Measurements from ENCODE around the gene RHOH.
A peak's percentile ranks its signal among the peaks of the same experiment; 100 is the strongest.
"Not testable (repeated sequence)": the region's sequence is repeated elsewhere in the genome, so short reads cannot be mapped to it uniquely, and the experiment has no call there.

The RHOH gene
- 360 to 381 reads per million in 2 donors for total RNA-seq

DNA sequence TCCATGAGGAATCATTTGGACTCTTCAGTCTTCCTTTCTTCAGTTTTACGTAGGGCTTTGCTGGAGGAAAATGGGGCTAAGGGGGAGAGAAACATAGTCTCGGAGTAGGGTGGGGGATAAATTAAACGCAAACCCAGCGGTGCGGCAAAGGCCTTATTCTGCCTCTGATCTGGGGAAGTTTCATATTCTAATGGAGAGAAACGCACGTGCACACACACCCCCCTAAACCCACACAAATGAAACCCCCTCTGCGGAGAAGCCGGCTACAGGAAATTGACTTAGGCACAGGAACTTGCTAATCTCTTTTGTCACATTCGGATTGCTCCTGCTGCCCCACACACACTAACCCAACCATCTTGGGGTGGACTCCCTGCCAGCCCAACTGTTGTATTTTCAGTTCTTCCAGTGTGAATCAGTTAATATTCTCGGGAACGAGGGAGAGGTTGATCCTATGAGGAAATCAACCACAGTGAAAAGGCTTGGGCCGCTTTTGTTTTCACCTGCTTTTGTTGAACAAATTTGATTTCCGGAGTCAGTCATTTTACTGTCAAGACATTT is at the start of gene RHOH:
Gene RHOH, plus strand, starts transcription at position 308 of the 558 bp plus-strand sequence. CDS start 46,356 bp downstream, outside the sequence.
- peak; percentile 28 to 91 (median 70) for DNase-seq

GRCh38 chr4:40147490-40147889 is 49.3 kb upstream of the RHOH start:
- DNase-seq: not testable (repeated sequence)

DNA sequence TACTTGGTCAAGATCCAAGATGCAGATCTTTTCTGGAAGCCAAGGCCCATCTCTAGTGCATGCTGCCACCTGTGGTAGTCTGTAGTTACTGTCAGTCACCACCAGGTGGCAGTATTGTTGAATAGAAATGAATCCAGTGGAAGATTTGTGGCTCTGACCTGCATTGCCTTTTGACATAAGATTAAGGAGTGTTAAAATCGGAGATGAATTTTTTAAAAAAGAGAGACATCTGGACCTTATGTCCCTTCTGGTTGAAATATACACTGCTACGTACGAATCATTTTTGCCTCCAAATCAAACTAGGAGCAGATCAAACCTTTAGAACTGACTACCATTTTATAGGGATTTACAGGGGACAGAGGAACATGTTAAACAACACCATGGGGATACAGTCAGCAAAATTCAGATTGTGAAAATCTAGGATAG is 46.9 kb upstream of the RHOH start:
- DNase-seq: peak in 4 of 5 experiments; percentile 40 to 83 (median 54)

- no peak for DNase-seq
Measured at GRCh38 chr4:40150932-40151331, 45.9 kb upstream of the RHOH start.

- peak in 2 of 5 experiments; percentile 21 to 48 for DNase-seq
Measured at GRCh38 chr4:40152637-40153036, 44.2 kb upstream of the RHOH start.

- no peak for DNase-seq
Measured at GRCh38 chr4:40157436-40157835, 39.4 kb upstream of the RHOH start.

DNA sequence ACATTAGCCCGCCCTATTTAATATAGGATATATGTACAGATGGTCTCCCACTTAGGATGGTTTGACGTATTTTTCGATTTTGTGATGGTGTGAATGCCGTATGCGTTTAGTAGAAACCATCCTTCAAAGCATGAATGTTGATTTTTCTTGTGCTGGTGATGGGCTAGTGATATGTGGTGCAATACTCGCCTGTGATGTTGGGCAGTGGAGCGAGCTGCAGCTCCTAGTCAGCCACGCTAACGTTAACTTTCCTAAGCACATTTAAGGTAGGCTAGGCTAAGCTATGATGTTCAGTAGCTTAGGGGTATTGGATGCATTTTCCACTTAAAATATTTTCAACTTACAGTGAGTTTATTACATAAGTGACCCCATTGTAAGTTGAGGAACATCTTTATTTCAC is 36.6 kb upstream of the RHOH start:
- DNase-seq: no peak

GRCh38 chr4:40164459-40164858 is 32.4 kb upstream of the RHOH start:
- DNase-seq: no peak

- no peak for DNase-seq
Measured at GRCh38 chr4:40165916-40166315, 30.9 kb upstream of the RHOH start.

- no peak for DNase-seq
Measured at GRCh38 chr4:40168070-40168469, 28.8 kb upstream of the RHOH start.

- DNase-seq: no peak
Measured at GRCh38 chr4:40170588-40170987, 26.2 kb upstream of the RHOH start.

- DNase-seq: peak in 1 of 5 experiments; percentile 15
Measured at GRCh38 chr4:40173470-40173875, 23.4 kb upstream of the RHOH start.

- no peak for DNase-seq
Measured at GRCh38 chr4:40176602-40177001, 20.2 kb upstream of the RHOH start.

GRCh38 chr4:40177591-40177990 is 19.2 kb upstream of the RHOH start:
- no peak for DNase-seq

DNA sequence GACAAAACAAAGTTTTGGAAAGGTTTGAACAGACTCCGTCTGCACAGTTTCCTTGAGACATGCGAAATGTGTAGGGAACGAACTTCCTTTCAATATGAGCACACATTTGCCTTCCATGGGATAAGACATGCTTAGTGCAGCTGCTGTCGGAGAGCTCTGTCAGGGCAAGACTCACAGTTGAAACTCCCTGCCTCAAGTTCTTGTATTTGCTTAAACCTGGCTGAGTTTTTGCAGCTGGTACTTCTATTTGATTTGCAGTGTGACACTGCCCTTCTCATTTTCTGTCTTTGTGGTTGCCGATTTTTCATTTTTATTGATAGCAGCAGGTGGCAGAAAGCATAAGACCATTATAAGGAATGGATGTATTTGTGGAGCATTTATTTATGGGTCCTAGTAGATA is 18.2 kb upstream of the RHOH start:
- no peak for DNase-seq

GRCh38 chr4:40179360-40179759 is 17.5 kb upstream of the RHOH start:
- DNase-seq: no peak

- DNase-seq: no peak
Measured at GRCh38 chr4:40180356-40180755, 16.5 kb upstream of the RHOH start.

DNA sequence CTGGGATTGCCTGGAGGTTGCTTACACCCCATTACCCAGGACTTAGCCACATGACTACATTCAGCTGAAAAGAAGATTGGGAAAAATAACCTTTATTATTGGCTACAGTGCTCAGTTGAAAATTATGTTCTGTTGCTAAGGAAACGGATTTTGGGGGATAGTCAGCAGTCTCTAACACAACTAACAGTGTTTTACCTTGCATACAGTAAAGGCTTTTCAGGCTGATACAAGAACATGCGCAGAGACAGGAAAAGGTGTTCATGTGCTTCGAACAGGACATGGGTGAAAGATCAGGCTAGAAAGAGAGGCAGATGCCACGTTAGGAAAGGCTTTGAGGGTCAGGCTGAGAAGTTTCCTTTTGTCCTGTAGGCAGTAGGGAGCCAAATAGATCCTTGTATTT is 14.8 kb upstream of the RHOH start:
- no peak for DNase-seq

GRCh38 chr4:40182954-40183353 is 13.9 kb upstream of the RHOH start:
- no peak for DNase-seq

DNA sequence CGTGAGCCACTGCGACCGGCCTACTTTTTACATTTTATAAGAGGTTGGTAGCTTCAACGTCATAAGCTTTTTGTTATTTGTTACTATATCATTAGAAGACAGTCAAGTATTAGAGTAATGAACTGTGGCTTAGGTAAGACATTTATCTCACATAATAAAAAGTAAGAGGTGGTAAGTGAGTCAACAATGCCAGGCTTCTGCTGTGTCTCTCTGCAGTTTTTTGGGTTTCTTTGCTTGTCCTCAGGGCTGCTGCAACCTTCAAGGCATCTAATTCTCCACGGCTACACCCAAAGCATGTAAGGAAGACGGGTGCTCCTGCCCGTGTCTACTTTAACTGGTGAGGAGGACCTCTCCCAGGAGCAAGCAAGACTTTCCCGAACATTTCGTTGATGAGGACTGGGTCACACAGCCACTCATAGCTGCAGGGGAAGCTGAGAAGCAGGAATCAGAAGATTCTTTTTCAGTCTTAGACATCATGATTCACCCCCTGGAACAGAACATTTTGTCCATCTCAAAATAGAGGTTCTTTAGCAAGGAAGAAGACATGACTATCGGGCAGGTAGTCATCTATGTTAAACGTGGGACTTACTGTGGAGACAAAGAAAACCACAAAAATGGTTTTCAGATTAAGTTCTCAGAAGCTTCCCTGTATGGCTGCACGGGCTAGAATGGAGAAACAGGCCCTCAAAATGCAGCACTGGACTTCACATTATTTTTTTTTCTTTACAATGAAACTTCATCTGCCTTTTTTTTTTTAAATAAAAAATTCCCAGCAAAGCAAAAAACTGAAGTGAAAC is 13.0 kb upstream of the RHOH start:
- DNase-seq: peak in 1 of 5 experiments; percentile 62

DNA sequence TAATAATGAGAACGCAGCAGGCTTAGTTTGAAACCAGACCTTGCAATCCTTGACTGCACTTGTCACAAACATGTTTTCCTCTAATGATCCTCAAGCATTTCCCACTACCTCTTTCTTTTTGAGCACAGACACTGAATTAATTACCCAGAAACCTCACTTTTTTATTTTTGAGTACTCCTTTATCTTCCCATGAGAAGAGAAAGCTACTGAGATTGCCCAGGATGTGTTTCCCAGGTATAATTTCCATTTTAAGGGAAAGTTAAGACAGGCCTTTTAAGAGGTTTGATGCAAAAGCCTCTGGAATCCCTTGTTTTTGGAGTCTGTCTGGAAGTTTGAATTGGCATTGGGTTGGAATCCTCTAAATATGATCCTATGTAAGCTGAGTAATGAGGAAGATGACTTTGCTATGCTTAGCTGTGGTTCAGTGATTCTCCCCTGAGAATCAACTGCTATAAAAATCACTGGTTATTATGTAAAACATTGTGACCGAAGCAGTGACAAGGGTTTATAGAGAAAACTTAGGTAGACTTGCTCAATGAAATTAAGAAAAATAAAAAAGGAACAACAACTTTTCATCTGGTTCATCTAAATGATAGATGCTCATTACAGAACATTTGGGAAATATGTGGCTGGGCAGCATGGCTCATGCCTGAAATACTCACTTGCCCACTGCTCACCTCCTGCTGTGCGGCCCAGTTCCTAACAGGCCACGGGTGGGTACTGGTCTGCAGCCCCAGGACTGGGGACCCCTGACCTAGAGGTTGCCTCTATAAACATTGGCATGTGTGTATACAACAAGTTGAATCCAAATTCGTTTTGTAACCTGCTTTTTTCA is 10.8 kb upstream of the RHOH start:
- no peak for DNase-seq

DNA sequence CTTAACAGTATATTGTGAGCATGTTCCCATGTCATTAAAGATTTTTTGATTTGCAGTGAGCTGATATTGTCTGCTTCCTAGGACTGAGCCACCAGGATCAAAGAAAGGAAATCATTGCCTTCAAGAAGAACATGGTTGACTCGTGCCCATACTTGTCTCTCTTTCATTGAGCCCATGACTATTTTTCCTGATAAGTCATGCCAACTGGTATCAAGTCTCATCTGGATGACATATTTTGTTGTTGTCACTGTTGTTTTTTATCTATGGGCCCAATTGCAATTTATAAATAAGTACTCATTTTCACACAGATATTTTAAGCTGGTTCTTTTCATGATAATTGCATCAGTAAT is 10.2 kb upstream of the RHOH start:
- DNase-seq: no peak

GRCh38 chr4:40187386-40187906 is 9.4 kb upstream of the RHOH start:
- peak in 1 of 5 experiments; percentile 69 for DNase-seq
